Fibroblast of lung (primary cell): Measurements from ENCODE around the gene DDX31. TPM values are rescaled to one million over a fixed set of nuclear protein-coding genes. Genes with fewer than 3 reads are reported as not detected.

Experiments
- DNase-seq, 2 donors: peaks; one replicate each; pipeline versions ENCODE4 v3.0.0 to v3.0.0-alpha.2; 2010; ENCODE audit warnings: low read depth in 2 of 2
- H2AFZ ChIP-seq: 2 replicates; pipeline ENCODE4 v1.5.1; 2012; ENCODE audit warnings: low read length, control low read depth, inconsistent platforms
- H3K27ac ChIP-seq: 2 replicates; pipeline ENCODE4 v1.5.1; 2011; ENCODE audit warnings: low read length, control low read depth; ENCODE audit not compliant: insufficient read depth
- H3K27me3 ChIP-seq: 2 replicates; pipeline ENCODE4 v1.5.1; 2011; ENCODE audit warnings: mild to moderate bottlenecking, low read length; ENCODE audit not compliant: control insufficient read depth, insufficient read depth
- H3K36me3 ChIP-seq: 2 replicates; pipeline ENCODE4 v1.5.1; 2011; ENCODE audit warnings: low read length; ENCODE audit not compliant: control insufficient read depth, insufficient read depth
- H3K4me1 ChIP-seq: 2 replicates; pipeline ENCODE4 v1.5.1; 2011; ENCODE audit warnings: low read length; ENCODE audit not compliant: control insufficient read depth, insufficient read depth; ENCODE audit errors: extremely low read depth
- H3K4me2 ChIP-seq: 2 replicates; pipeline ENCODE4 v1.5.1; 2011; ENCODE audit warnings: low read length, control low read depth; ENCODE audit not compliant: insufficient read depth; ENCODE audit errors: extremely low read depth
- H3K4me3 ChIP-seq, 4 experiments: fragments of 200-600 bp in 1 of 4; sonication (generic) in 1 of 4; replicated peaks in 1 of 4; 2 replicates each; pipeline ENCODE4 v1.5.1; 2011 to 2016; ENCODE audit warnings: low read length in 4 of 4, low read depth in 3 of 4, mild to moderate bottlenecking in 3 of 4, control low read depth in 2 of 4, inconsistent platforms in 1 of 4, mixed read lengths in 1 of 4; ENCODE audit not compliant: insufficient read depth in 1 of 4; ENCODE audit errors: control extremely low read depth in 1 of 4
- H3K79me2 ChIP-seq: 2 replicates; pipeline ENCODE4 v1.5.1; 2012; ENCODE audit warnings: mild to moderate bottlenecking, low read length, inconsistent platforms; ENCODE audit not compliant: control insufficient read depth, insufficient read depth
- H3K9ac ChIP-seq: 2 replicates; pipeline ENCODE4 v1.5.1; 2011; ENCODE audit warnings: mild to moderate bottlenecking, low read length, control low read depth; ENCODE audit not compliant: insufficient read depth
- H3K9me3 ChIP-seq: 2 replicates; pipeline ENCODE4 v1.5.1; 2012; ENCODE audit warnings: low read depth, low read length; ENCODE audit not compliant: control insufficient read depth, insufficient read depth
- H4K20me1 ChIP-seq: 2 replicates; pipeline ENCODE4 v1.5.1; 2011; ENCODE audit warnings: low read length; ENCODE audit not compliant: control insufficient read depth, insufficient read depth; ENCODE audit errors: extremely low read depth
- CTCF ChIP-seq, 2 donors: IDR thresholded peaks in 1 of 2; conservative IDR thresholded peaks in 1 of 2; 1 replicate in 1 of 2; 2 replicates in 1 of 2; pipeline ENCODE4 v1.5.1; 2011 to 2012; ENCODE audit warnings: low read length in 2 of 2, control low read depth in 1 of 2, inconsistent platforms in 1 of 2, low read depth in 1 of 2, mild to moderate bottlenecking in 1 of 2
- EZH2 ChIP-seq: IDR thresholded peaks from 2 replicates; pipeline ENCODE4 v1.5.1; 2012; ENCODE audit warnings: low read length, control low read depth, mild to moderate bottlenecking; ENCODE audit errors: missing control alignments
- polyA plus RNA-seq, 2 donors: library from polyadenylated mRNA; depleted of rRNA in 1 of 2; stranded (reverse) in 1 of 2; unstranded in 1 of 2; fragments of >200 nt; gene quantifications; 2 replicates each; pipeline ENCODE4 v1.2.1, GENCODE V29; 2011 to 2012; ENCODE audit warnings: missing spikeins in 1 of 2
- total RNA-seq: library from RNA; depleted of rRNA; stranded (reverse); fragments of >200 nt; gene quantifications from 2 replicates; pipeline ENCODE4 v1.2.1, GENCODE V29; 2014

Gene DDX31
- total and polyA plus RNA-seq, 2 donors (not counting 1 experiment from before 2014, with no cell fraction given) = 10.1 to 10.8 TPM

- Histone ChIP-seq H3K27ac (no peak overlapping the region), H3K9ac (no peak overlapping the region), H4K20me1 (no peaks in the 10 kb centered on the region), H2AFZ (no peak overlapping the region), H3K79me2 (no peaks in the 10 kb centered on the region), H3K9me3 (no peaks in the 10 kb centered on the region), H3K4me2 (no peak overlapping the region), H3K4me3 (no peak overlapping the region), H3K36me3 (peaks cover 2% of the 10 kb centered on the region), H3K27me3 (peaks cover 55% of the 10 kb centered on the region), H3K4me1 (no peaks in the 10 kb centered on the region)
- no peak for DNase-seq
- TF ChIP-seq CTCF (conservative IDR thresholded peaks at IDR 0.05 in 1 of 2, IDR thresholded peaks at IDR 0.05 in 1 of 2; ENCODE audit: low read depth in 1 of 2, low read length in 2 of 2) (no peak), EZH2 (peak; percentile 99)
Measured at GRCh38 chr9:132590318-132591182, 79.2 kb downstream of the DDX31 start.

- peaks cover 2% of the 10 kb centered on the region for H3K36me3 ChIP-seq
- H3K4me2 ChIP-seq = no peak overlapping the region
- H3K27me3 ChIP-seq = peaks cover 61% of the 10 kb centered on the region
- no peaks in the 10 kb centered on the region for H3K4me1 ChIP-seq
- no peaks in the 10 kb centered on the region for H4K20me1 ChIP-seq
- H3K9me3 ChIP-seq = no peaks in the 10 kb centered on the region
- no peaks in the 10 kb centered on the region for H3K79me2 ChIP-seq
- no peak for DNase-seq
- no peak overlapping the region for H3K9ac ChIP-seq
- no peak overlapping the region for H2AFZ ChIP-seq
- H3K4me3 ChIP-seq = no peak overlapping the region
- no peak overlapping the region for H3K27ac ChIP-seq
- TF ChIP-seq EZH2 = no peak
Measured at GRCh38 chr9:132590037-132590317, 79.8 kb downstream of the DDX31 start.

- H3K27ac ChIP-seq = no peak overlapping the region
- DNase-seq = no peak
- no peaks in the 10 kb centered on the region for H3K79me2 ChIP-seq
- H3K36me3 ChIP-seq = peaks cover 2% of the 10 kb centered on the region
- H3K9ac ChIP-seq = no peak overlapping the region
- TF ChIP-seq EZH2 = peak; percentile 97
- no peak for TF ChIP-seq CTCF (conservative IDR thresholded peaks at IDR 0.05 in 1 of 2, IDR thresholded peaks at IDR 0.05 in 1 of 2; ENCODE audit: low read depth in 1 of 2, low read length in 2 of 2)
- no peaks in the 10 kb centered on the region for H3K9me3 ChIP-seq
- no peak overlapping the region for H3K4me2 ChIP-seq
- peaks cover 66% of the 10 kb centered on the region for H3K27me3 ChIP-seq
- no peaks in the 10 kb centered on the region for H3K4me1 ChIP-seq
- H2AFZ ChIP-seq = no peak overlapping the region
- no peaks in the 10 kb centered on the region for H4K20me1 ChIP-seq
- no peak overlapping the region for H3K4me3 ChIP-seq
Measured at GRCh38 chr9:132589148-132590036, 80.4 kb downstream of the DDX31 start.
